ENCODE results near the gene ZNF428. TPM values are rescaled to one million over a fixed set of nuclear protein-coding genes. Genes with fewer than 3 reads are reported as not detected.
A peak's percentile ranks its signal among the peaks of the same experiment; 100 is the strongest.
"Not testable (repeated sequence)": the region's sequence is repeated elsewhere in the genome, so short reads cannot be mapped to it uniquely, and the experiment has no call there.

The ZNF428 gene
- total RNA-seq, 1 experiment from 2014 or later = 125 TPM

GRCh38 chr19:43598445-43599240 is 20.8 kb downstream of the ZNF428 start:
- in situ Hi-C loops (cut with HindIII; ENCODE audit: low pct_unique_long_range_greater_than_20kb, low sequenced_read_pairs) = no loop called here
- DNase-seq (ENCODE audit: low read depth) = no peak

DNA sequence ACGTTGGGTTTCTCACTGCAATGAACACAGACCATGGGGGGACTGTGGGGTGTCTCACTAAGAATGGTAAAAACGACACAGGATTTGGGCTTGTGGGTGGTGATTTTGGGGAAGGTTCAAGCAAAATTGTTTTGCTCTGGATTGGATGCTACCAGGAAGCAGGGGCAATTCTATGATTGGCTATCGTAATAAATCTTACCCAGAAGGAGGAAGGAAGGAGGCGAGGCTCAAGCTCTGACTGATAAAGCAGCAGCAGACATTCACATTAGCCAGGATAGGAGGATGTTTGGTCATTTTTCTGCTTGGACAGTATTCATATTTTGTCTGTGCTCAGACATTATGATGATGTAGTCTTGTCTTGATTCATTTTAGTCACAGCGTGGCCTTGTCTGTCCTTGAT is 21.6 kb downstream of the ZNF428 start:
- in situ Hi-C loops (cut with HindIII; ENCODE audit: low pct_unique_long_range_greater_than_20kb, low sequenced_read_pairs) = no loop called here
- DNase-seq (ENCODE audit: low read depth) = no peak

- no peak for DNase-seq (ENCODE audit: low read depth)
- in situ Hi-C loops (cut with HindIII; ENCODE audit: low pct_unique_long_range_greater_than_20kb, low sequenced_read_pairs) = no loop called here
Measured at GRCh38 chr19:43596842-43597461, 22.5 kb downstream of the ZNF428 start.

- in situ Hi-C loops (cut with HindIII; ENCODE audit: low pct_unique_long_range_greater_than_20kb, low sequenced_read_pairs) = no loop called here
- peak; percentile 100 for DNase-seq (ENCODE audit: low read depth)
Measured at GRCh38 chr19:43595999-43596841, 23.2 kb downstream of the ZNF428 start, which contains the start of the genes IRGQ and ZNF576. TSS of gene IRGQ (minus strand) at chr19:43596134. CDS start at chr19:43595338, 796 bp downstream. TSS of gene ZNF576 (plus strand) at chr19:43596595. CDS start at chr19:43597109, 514 bp downstream.

DNA sequence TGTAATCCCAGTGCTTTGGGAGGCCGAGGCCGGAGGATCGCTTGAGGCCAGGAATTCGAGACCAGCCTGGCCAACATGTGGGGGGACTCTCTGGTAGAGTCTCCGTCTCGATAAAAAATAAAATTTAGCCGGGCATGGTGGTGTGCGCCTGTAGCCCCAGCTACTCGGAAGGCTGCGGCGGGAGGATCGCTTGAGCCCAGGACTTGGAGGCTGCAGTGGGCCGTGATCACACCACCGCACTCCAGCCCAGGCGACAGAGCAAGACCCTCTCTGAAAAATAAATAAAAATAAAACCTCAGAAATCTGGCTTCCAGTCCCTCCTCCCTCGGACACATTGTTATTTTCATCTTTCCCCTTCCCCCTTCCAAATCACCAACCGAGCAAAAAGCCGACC is 23.8 kb downstream of the ZNF428 start:
- in situ Hi-C loops (cut with HindIII; ENCODE audit: low pct_unique_long_range_greater_than_20kb, low sequenced_read_pairs) = no loop called here

DNA sequence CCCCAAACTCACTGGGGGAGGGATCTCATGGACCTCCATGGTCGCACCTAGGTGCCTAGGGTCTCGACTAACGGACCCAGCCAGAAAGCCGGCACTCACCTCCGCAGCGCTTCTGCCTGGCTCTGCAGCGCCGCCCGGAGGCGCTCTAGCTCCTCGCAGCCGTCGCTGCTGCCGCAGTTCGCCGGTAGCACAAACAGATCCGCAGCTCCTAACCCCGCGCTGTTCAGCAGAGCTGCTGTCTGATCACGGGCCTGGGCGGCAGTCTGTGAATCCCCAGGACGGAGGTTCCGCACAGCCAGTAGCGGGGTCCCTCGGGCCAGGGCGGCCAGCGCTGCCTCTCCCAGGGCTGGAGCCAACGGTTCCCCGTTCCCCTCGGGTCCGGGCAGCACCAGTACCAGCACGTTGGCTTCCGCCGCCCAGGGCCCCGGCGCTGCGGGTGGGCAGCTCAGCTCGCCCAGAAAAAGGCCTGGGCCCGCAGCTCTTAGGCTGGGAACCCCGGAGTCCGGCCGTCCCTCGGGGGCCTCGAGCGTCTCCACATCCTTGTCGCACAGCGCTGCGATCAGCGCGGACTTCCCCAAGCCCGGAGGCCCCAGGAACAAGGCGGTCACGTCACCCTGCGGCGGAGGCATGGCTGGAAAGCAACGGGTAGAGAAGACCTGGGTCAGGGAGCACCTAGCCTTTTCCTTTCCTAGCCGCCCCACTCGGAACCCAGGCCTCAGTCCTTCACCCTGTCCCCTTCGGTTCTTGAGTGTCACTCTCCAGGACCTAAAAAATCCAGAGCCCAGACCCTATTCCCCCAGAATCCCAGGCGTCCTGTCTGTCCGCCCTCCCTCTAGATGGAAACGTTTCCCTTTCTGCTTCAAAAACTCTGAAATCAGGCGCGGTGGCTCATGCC is 24.5 kb downstream of the ZNF428 start:
- peak; percentile 50 for DNase-seq (ENCODE audit: low read depth)
- in situ Hi-C loops (cut with HindIII; ENCODE audit: low pct_unique_long_range_greater_than_20kb, low sequenced_read_pairs) = no loop called here

More for the DNA sequence above, 23.8 kb downstream of the ZNF428 start:
- DNase-seq (ENCODE audit: low read depth) = no peak

- in situ Hi-C loops (cut with HindIII; ENCODE audit: low pct_unique_long_range_greater_than_20kb, low sequenced_read_pairs) = no loop called here
- no peak for DNase-seq (ENCODE audit: low read depth)
Measured at GRCh38 chr19:43594081-43594697, 25.2 kb downstream of the ZNF428 start.

DNA sequence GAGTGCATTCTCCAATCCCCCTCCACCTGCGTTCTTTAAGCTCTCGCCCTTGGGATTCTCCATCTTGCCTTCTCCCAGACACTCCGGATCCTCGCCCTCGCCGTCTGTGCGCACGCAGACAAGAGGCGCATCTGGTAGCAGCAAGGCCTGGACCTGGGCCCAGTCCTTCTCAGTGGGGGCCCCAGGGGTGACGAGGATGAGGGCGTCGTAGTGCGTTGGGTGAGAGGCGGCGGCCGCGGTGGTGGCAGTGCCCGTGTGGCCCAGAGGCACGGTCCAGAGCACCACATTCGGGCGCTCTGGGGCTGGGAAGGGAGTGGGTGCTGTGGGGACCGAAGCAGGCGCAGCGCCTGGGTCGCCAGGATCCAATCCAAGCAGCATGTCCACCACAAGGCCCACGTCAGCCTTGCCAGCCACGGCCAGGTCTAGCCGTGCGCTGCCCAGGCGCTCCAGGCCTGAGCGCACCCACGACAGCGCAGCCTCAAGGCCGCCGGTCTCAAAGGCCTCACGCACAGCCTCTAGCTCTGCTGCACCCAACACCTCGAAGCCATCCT is 26.6 kb downstream of the ZNF428 start:
- in situ Hi-C loops (cut with HindIII; ENCODE audit: low pct_unique_long_range_greater_than_20kb, low sequenced_read_pairs) = no loop called here
- no peak for DNase-seq (ENCODE audit: low read depth)

- DNase-seq (ENCODE audit: low read depth) = no peak
- in situ Hi-C loops (cut with HindIII; ENCODE audit: low pct_unique_long_range_greater_than_20kb, low sequenced_read_pairs) = no loop called here
Measured at GRCh38 chr19:43591904-43592772, 27.3 kb downstream of the ZNF428 start.

DNA sequence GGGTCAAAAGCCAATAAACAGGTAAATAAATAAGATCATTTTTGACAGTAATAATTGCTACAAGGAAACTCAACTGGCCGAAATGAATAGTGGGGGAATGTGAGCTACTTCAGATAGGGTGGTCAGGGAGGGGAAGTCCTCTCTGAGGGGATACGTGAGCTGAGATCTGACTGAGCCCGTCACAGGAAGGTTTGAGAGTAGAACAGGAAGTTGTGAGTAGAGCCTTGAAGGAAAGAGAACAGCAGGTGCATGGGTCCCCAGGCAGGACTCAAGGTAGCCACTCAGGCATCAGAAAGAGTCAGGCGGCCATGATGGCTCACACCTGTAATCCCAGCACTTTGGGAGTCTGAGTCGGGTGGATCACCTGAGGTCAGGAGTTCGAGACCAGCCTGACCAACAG is 29.8 kb downstream of the ZNF428 start:
- no peak for DNase-seq (ENCODE audit: low read depth)
- in situ Hi-C loops (cut with HindIII; ENCODE audit: low pct_unique_long_range_greater_than_20kb, low sequenced_read_pairs) = no loop called here

DNA sequence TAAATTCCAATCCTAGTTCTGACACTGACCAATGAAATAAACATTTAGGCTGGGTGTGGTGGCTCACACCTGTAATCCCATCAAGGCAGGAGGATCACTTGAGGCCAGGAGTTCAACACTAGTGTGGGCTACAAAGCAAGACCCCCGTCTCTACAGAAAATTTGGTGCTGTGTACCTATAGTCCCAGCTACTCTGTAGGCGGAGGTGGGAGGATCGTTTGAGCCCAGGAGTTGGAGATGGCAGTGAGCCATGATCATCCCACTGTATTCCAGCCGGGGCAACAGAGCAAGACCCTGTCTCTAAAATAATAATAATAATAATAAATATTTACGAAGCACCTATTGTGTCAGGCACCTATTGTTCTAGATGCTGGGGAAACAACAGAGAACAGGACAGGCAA is 30.2 kb downstream of the ZNF428 start:
- DNase-seq (ENCODE audit: low read depth) = no peak
- in situ Hi-C loops (cut with HindIII; ENCODE audit: low pct_unique_long_range_greater_than_20kb, low sequenced_read_pairs) = no loop called here

DNA sequence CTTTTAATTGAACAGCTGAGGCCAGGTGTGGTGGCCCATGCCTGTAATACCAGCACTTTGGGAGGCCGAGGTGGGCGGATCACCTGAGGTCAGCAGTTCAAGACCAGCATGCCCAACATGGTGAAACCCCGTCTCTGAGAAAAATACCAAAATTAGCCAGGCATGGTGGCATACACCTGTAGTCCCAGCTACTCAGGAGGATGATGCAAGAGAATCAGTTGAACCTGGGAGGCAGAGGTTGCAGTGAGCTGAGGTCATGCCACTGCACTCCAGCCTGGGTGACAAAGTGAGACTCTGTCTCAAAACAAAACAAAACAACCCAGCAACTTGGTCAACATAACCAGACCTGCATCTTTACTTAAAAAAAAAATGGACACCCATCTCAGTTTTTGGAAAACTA is 32.4 kb downstream of the ZNF428 start:
- DNase-seq (ENCODE audit: low read depth); in situ Hi-C loops (cut with HindIII; ENCODE audit: low pct_unique_long_range_greater_than_20kb, low sequenced_read_pairs): not testable (repeated sequence)

DNA sequence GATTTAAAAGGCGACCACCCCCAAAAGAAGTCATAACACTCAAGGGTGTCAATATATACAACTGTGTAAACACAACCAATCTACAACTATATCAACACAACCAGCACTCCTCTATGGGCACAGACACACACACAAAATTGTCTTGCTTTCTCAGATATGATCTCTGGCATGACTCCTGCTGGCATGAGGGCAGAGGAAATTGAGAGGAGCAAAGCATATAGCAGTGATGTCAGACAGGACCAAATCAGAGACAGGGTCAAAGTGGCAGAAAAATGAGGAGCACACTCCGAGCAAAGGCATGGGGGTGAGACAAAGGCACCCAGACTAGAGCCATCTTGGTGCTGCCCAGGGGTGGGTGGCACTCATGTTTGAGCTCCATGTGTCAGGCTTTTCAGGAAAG is 33.1 kb downstream of the ZNF428 start:
- in situ Hi-C loops (cut with HindIII; ENCODE audit: low pct_unique_long_range_greater_than_20kb, low sequenced_read_pairs) = no loop called here
- no peak for DNase-seq (ENCODE audit: low read depth)

DNA sequence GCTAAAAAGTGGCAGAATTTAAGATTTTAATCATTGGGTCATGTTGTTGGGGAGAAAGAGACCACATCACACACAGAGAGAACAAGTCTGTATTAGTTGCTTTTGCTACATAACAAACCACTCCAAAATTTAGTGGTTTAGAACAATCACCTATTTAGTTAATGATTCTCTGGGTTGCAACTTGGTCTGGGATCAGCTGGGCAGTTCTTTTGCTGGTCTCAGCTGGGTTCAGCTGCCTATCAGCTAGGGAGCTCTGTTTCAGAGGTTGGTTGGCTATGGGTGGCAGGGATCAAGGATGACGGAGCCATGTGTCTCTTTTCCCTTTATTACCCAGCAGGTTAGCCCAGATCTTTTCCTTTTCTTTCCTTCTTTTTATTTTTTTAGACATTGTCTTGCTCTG is 34.9 kb downstream of the ZNF428 start:
- no peak for DNase-seq (ENCODE audit: low read depth)
- in situ Hi-C loops (cut with HindIII; ENCODE audit: low pct_unique_long_range_greater_than_20kb, low sequenced_read_pairs) = no loop called here

DNA sequence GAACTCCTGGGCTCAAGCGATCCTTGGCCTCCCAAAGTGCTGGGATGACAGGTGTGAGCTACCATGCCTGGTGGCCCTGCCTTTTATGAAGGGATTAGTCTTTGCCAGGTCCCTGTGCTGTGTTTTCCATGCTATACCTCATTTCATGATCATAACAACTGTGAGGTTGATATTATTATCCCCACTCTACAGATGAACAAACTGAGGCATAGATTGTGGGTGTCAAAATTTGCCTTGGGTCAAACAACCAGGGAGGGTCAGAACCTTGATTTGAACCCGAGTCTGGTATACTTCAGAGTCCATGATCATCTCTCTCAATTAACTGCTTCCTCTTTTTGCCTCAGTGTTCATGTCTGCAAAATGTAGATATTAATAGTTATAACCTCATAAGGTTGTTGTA is 36.9 kb downstream of the ZNF428 start:
- no peak for DNase-seq (ENCODE audit: low read depth)
- in situ Hi-C loops (cut with HindIII; ENCODE audit: low pct_unique_long_range_greater_than_20kb, low sequenced_read_pairs) = no loop called here

DNA sequence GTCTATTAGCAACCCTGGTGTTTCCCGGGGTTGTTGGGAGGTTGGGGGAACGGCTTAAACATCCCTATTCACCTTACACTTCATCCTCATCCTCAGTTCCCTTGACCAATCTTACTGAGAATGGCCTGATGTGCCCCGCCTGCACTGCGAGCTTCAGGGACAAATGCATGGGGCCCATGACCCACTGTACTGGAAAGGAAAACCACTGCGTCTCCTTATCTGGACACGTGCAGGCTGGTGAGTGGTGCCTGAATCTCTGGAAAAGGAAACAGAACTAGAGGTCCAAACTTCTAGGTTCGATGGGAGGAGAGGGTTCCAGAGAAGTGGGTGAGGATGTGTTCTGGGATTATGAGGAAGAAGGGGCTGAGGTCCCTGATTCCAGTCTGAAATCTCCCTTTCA is 38.0 kb downstream of the ZNF428 start:
- in situ Hi-C loops (cut with HindIII; ENCODE audit: low pct_unique_long_range_greater_than_20kb, low sequenced_read_pairs) = no loop called here
- DNase-seq (ENCODE audit: low read depth) = no peak
